Ectodermal cell (in vitro differentiated cells): ENCODE results near the gene S100P.

Experiments used
- H3K27ac ChIP-seq: 2 replicates; pipeline ENCODE4 v1.7.0; 2013; ENCODE audit warnings: mild to moderate bottlenecking, low read depth, low read length; ENCODE audit not compliant: insufficient read depth, poor library complexity, severe bottlenecking
- H3K27me3 ChIP-seq: 2 replicates; pipeline ENCODE4 v1.7.0; 2013; ENCODE audit warnings: mild to moderate bottlenecking, low read length; ENCODE audit not compliant: insufficient read depth, control insufficient read depth, poor library complexity, severe bottlenecking
- H3K36me3 ChIP-seq: one replicate; pipeline ENCODE4 v1.7.0; 2013; ENCODE audit warnings: low read length; ENCODE audit not compliant: control insufficient read depth, insufficient read depth
- H3K4me1 ChIP-seq: one replicate; pipeline ENCODE4 v1.7.0; 2013; ENCODE audit warnings: low read length; ENCODE audit not compliant: control insufficient read depth, insufficient read depth
- H3K4me3 ChIP-seq: 2 replicates; pipeline ENCODE4 v1.7.0; 2013; ENCODE audit warnings: low read depth, low read length, control low read depth; ENCODE audit not compliant: insufficient read depth
- H3K9me3 ChIP-seq: 2 replicates; pipeline ENCODE4 v1.7.0; 2013; ENCODE audit warnings: mild to moderate bottlenecking, low read length, moderate library complexity; ENCODE audit not compliant: control insufficient read depth
- WGBS, 2 experiments: methylation state at CpG; one replicate each; pipeline ENCODE4 v1.1.7; 2013; ENCODE audit warnings: missing lambda C conversion rate in 2 of 2; 5-methylcytosine and 5-hydroxymethylcytosine counted together

S100P gene

DNA sequence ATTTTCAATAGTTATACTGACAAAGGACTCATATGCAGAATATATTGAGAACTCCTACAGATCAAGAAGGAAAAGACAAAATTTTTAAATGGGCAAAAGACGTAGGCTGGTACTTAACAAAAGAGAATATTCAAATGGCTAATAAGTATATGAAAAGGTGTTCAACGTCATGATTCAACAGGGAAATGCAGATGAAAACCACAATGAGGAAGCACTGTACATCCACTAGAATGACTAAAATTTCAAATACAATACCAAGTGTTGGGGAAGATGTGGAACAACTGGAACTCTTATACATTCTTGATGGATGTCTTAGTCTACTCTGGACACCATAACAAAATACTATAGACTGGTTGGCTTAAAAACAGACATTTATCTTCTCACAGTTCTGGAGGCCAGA, 17.3 kb downstream of the S100P start:
- H3K9me3 ChIP-seq: no peaks in the 10 kb centered on the region
- no peak overlapping the region for H3K27ac ChIP-seq
- peaks cover 14% of the 10 kb centered on the region for H3K4me1 ChIP-seq
- H3K36me3 ChIP-seq: peaks cover 1% of the 10 kb centered on the region
- 83 to 90% methylated on average over 2 of the region's 2 CpGs for WGBS, 2 experiments
- no peak overlapping the region for H3K4me3 ChIP-seq
- H3K27me3 ChIP-seq: peaks cover 43% of the 10 kb centered on the region

DNA sequence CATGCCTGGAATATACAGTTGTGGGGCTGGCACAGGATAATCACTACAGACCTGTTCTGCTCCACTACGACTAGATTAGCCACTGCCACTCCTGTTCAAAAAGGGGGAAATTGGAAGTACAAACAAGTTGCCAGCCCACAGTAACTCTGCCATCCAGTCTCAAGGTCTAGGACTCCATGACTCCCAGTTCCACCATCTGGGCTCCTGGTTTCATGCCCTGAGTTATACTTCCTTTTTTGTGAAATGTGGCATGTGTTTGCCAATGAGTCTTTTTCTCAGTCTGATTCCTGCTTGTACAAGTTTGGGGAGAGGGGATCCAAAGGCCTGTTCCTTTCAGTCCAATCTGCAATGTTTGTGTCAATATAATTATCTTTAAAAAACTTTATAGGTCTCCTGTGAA, 21.3 kb downstream of the S100P start:
- WGBS, 2 experiments: 77 to 87% methylated on average over 1 of the region's 1 CpG

DNA sequence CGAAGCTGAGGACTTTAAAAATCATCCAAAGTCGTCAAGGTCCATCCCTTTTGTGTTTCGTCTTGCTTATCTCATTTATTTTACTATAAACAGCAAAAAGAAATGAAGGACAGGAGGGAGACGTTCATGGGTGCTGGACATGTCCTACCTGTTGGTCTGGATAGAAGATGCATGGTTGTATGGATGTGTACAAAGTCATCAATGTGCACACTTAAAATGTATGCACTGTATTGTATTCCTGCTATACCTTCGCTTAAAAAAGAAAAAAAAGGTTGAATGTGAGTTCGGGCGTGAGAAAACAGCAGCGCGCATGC, 22.0 kb downstream of the S100P start:
- Histone ChIP-seq H3K4me1 (no peaks in the 10 kb centered on the region), H3K9me3 (no peaks in the 10 kb centered on the region), H3K4me3 (peak overlapping the region; percentile 84), H3K36me3 (no peaks in the 10 kb centered on the region), H3K27ac (no peak overlapping the region), H3K27me3 (peaks cover 39% of the 10 kb centered on the region)
- WGBS, 2 experiments: 19 to 26% methylated on average over 9 of the region's 9 CpGs

More for the DNA sequence above, 21.3 kb downstream of the S100P start:
- H3K4me1 ChIP-seq: peaks cover 6% of the 10 kb centered on the region
- H3K36me3 ChIP-seq: no peaks in the 10 kb centered on the region
- H3K27me3 ChIP-seq: peaks cover 43% of the 10 kb centered on the region
- H3K4me3 ChIP-seq: no peak overlapping the region
- H3K27ac ChIP-seq: no peak overlapping the region
- no peaks in the 10 kb centered on the region for H3K9me3 ChIP-seq

GRCh38 chr4:6716018-6716911, 22.6 kb downstream of the S100P start, which contains the start of gene BLOC1S4:
BLOC1S4 (plus strand) TSS chr4:6716174; CDS start chr4:6716210, 36 bp downstream.
- 1% methylated on average over 109 of the region's 109 CpGs for WGBS, 2 experiments
- no peaks in the 10 kb centered on the region for H3K36me3 ChIP-seq
- peak within 1 kb of the TSS; percentile 84 for H3K4me3 ChIP-seq
- H3K9me3 ChIP-seq: no peaks in the 10 kb centered on the region
- H3K27ac ChIP-seq: peak within 1 kb of the TSS; percentile 47
- H3K27me3 ChIP-seq: peaks cover 32% of the 10 kb centered on the region
- no peaks in the 10 kb centered on the region for H3K4me1 ChIP-seq

- 26 to 46% methylated on average over 5 to 7 of the region's 7 CpGs for WGBS, 2 experiments
- Histone ChIP-seq H3K27me3 (peaks cover 24% of the 10 kb centered on the region), H3K9me3 (no peaks in the 10 kb centered on the region), H3K36me3 (no peaks in the 10 kb centered on the region), H3K4me3 (peak overlapping the region; percentile 84), H3K4me1 (no peaks in the 10 kb centered on the region), H3K27ac (peak overlapping the region; percentile 47)
Observed at GRCh38 chr4:6716958-6717655, 23.4 kb downstream of the S100P start.

DNA sequence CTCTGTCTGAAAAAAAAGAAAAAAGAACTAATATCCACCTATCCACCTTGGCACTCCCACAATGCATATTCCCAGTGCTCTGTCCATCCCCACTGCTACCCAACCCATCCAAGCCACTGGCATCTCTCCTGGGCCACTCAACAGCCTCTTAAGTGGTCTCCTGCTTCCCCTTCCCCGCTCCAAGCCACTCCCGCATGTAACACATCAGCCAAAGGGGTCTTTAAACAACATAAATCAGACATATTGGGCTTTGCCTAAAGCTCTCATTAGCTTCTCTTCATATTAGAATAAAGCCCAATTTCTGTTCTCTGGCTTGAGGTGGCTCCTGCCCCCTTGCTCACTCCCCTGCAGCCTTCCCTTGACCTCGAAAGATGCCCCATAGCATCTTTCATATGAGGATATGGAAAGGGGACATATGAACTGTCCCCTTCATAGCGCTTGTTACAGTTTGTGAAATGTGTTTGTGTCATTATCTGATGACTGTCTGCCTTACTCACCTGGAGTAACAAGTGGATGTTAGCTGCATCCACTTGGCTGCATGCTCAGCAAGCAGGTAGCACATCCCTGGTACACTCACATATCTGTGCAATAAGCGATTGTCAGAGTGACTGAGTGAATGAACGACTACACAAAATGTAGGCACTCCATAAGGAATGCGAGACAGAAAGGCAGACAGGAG, 25.4 kb downstream of the S100P start:
- Histone ChIP-seq H3K9me3 (no peaks in the 10 kb centered on the region), H3K4me3 (no peak overlapping the region), H3K27me3 (peaks cover 10% of the 10 kb centered on the region), H3K36me3 (no peaks in the 10 kb centered on the region), H3K27ac (no peak overlapping the region), H3K4me1 (no peaks in the 10 kb centered on the region)
- WGBS, 2 experiments: 83 to 89% methylated on average over 7 of the region's 7 CpGs

DNA sequence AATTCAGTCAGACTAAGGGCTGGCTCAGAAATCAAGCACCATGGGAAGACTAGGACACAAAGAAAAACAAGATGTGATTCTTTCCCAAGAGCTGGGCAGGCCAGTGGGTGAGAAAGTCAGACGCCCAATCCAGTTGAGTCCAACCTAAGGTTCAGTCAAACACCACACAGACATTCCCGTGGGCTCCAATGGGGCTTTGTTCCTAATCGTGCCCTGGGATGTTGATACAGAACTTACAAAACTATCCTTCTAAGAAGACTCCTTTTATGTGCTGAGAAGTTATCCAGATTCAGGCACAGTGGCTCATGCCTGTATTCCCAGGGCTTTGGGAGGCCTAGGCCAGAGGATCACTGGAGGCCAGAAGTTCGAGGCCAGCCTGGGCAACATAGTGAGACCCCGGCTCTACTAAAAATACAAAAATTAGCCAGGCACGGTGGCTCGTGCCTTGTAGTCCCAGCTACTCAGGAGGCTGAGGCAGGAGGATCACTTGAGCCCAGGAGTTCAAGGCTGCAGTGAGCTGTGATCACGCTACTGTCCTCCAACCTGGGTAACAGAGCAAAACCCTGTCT, 26.0 kb downstream of the S100P start:
- 86% methylated on average over 8 of the region's 8 CpGs for WGBS, 2 experiments
- no peaks in the 10 kb centered on the region for H3K9me3 ChIP-seq
- no peaks in the 10 kb centered on the region for H3K36me3 ChIP-seq
- H3K4me3 ChIP-seq: no peak overlapping the region
- H3K27me3 ChIP-seq: peaks cover 4% of the 10 kb centered on the region
- no peaks in the 10 kb centered on the region for H3K4me1 ChIP-seq
- H3K27ac ChIP-seq: no peak overlapping the region

DNA sequence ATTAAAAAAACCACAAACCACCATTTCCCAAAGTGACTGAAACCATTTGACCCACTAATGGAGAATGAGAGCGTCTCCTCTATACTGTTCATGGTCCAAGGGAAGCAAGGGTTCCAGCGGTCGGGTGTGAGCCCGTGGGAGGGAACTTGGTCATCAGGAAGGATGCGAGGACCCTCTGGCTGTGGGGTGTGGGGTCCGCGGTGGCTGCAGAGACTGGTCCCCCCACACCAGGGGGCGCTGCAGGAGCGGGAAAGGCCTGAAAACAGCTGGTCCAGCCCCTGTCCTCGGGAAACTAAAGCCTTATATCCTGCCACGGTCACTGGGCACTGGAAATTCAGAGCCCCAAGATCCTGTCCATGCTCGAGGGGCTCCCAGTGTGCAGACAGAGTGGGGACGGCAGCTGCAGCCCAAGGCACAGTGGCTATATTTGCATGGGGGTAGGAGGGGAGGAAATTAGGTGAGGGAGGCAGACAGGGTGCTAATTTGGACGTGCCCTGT, 26.6 kb downstream of the S100P start:
- H3K27ac ChIP-seq: no peak overlapping the region
- no peak overlapping the region for H3K4me3 ChIP-seq
- H3K9me3 ChIP-seq: no peaks in the 10 kb centered on the region
- H3K4me1 ChIP-seq: no peaks in the 10 kb centered on the region
- no peaks in the 10 kb centered on the region for H3K27me3 ChIP-seq
- no peaks in the 10 kb centered on the region for H3K36me3 ChIP-seq
- 12 to 15% methylated on average over 14 of the region's 14 CpGs for WGBS, 2 experiments

- no peak overlapping the region for H3K27ac ChIP-seq
- no peaks in the 10 kb centered on the region for H3K36me3 ChIP-seq
- no peaks in the 10 kb centered on the region for H3K27me3 ChIP-seq
- H3K4me1 ChIP-seq: no peaks in the 10 kb centered on the region
- 90 to 93% methylated on average over 10 of the region's 10 CpGs for WGBS, 2 experiments
- H3K9me3 ChIP-seq: no peaks in the 10 kb centered on the region
- no peak overlapping the region for H3K4me3 ChIP-seq
Observed at GRCh38 chr4:6721121-6721520, 27.4 kb downstream of the S100P start.
